ENCODE measurements around the gene GABRA4.

GABRA4 gene

DNA sequence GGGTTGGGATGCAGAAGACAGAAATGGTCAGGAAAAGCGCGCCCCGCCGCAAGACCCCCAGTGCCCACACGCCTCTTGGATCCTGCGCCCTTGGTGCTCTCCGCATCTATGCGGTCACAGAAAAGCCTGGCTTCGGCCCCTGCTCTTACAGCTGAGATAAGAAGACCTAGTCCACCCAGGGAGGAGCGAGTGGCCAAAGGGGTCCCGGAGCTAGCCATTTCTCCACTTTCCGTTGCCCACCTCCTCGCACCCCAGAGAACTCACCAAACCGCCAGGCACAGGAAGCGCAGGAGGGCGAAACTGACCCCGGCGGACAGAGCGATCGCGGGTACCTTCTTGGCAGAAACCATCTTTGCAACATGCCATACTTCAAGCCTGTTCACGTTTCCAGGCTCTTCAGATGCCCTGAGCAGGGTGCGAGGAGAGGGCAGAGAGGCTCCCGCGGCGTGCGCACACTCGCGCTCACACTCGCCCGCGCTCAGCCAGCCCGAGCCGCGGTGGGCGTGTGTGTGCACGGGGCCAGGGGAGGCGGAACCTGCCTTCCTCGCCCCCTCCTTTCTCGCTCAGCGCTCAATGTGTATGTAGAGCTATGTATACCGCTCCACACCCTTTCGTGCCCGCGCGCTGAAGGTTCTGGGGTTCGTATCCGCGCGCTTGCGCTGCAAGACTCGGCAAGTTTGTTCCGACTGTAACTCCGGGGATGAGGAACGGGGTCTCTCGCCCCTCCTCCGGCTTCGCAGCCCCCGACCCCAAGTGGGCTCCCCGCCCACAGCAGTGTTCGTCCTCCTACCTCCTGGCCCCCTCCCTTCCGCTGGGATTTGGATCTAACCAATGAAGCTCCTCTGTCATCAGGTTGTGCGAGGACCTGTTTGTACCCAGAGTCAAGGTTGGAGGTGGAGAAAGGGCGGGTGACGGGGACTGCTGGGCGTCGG lies at the start of gene GABRA4:
TSS of gene GABRA4 (minus strand) at position 507 of the 932 bp plus-strand sequence. CDS start at position 350, 157 bp downstream.
- no peak for DNase-seq (ENCODE audit: low spot score)

DNA sequence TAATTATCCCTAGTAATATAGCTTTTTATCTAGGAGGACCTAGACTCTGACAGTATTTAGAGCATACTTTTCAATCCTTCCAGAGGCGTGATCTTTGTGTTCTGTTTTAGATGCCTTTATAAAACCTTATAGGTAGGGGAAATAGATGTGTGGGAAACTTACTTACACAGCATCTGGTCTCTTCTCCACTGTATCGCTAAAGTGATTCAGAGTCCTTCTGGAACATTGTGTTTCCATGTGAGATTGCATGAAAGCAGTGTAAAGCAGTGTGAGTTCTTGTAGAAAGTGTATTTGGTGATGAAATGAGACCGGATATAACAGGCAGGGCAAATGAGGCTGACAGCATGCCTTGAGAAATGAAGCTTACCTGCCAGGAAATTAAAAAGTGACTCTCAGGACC lies 47.4 kb upstream of the GABRA4 start:
- no peak for DNase-seq (ENCODE audit: low spot score)

DNA sequence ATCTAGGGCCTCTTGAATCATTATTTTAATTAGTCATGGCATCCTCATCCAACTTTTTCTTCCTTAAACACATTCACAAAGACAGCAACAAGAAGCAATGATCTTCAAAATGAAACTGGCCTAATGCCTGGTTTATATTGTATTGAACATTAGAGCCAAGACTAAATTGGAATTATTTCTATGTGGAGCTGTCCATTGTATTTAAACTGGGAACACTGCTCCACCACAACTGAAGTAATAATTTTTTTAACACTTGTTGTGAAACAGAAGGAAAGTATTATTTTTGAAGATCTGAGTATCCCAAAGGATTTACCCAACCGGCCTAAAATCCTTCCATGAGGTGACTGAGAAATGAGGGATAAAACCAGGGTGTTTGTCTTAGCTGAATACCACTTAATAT lies 44.9 kb upstream of the GABRA4 start:
- DNase-seq (ENCODE audit: low spot score): no peak

DNA sequence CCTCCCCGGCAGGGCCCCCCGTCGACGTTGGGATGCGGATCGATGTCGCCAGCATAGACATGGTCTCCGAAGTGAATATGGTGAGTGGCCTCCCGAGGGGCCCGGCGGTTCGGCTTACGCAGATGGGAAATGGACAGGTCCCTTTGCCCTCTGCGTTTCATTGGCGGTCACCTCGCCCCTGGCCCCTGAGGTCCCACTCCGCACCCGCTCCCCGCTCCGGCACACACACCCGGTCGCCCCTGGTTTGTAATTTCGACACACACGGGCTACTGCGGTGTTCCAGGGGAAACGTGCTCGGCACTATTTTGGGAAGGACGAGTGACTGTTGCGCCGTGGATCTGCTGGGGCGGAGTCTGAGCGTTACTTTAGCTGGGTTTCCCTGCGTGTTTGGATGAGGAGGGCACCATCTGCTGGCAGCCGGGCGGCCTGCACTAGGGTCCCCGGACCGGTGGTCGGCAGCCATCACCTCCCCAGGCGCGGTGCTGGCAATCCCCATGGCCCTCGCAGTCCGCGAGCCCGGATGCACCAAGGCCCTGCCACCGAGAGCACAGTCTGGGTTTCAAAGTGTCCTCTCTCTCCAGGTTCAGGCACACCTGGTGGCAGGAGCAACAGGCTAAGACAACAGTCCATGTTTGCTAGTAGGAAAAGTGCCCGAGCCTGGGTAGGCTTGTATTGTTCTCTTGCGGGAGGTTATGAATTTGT lies 39.2 kb upstream of the GABRA4 start:
- DNase-seq (ENCODE audit: low spot score): peak; percentile 32

DNA sequence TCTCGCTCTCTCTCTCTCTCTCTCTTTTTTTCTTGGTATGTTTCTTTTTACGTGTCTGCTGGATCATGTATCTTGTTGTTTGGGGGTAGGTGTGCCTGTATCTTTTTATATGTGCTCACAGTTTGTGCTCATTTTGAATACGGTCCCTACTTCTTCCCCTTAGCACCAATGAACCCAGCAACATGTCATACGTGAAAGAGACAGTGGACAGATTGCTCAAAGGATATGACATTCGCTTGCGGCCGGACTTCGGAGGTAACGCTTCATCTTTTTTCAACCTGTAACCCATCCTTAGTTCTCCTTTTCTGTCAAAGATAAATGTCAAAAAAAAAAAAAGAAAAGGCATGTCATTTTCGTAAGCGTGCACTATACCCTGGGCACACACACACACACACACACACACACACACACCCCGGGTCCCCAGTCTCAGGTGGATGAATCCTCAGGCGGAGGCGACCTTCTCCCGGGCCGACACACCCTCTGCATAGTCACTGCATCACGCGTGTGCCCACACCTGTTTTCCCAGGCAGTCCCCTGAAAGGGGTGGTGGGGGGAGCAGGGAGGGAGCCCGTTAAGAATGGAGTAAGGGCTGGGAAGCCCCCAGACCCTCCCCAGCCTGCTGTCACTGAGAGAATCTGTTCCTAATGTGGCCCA lies 38.5 kb upstream of the GABRA4 start:
- no peak for DNase-seq (ENCODE audit: low spot score)

DNA sequence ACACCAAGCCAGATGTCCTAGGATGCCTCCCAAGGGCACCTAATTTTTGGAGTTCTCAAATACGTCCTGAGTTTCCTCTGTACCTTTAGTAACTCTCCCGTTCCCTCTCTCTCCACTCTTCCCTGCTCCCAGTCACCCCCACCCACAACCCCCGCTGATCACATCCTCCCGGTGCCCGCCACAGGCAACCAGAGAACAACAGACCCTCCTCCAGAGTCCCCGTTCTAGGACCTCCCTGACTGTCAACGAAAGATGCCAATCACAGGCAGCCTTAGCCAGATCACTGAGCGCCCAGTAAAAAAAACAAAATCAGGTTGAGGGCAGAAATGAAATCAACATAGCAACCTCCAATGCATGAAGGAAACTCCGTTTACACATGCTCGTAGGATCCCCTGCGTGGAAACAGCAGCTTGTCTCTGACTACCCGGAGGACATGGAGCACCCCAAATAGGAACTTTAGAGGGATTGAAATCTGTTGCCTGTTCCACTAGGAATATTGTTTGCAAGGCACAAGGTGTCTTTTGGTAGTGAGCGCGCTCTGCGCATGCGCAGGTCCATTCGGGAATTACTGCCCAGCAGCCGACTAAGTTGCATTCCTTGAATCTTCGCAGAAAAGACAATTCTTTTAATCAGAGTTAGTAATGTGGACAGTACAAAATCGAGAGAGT lies 37.8 kb upstream of the GABRA4 start, which contains the start of gene GABRB1:
TSS of gene GABRB1 (plus strand) at position 557 of the 668 bp plus-strand sequence.
- DNase-seq (ENCODE audit: low spot score): no peak

DNA sequence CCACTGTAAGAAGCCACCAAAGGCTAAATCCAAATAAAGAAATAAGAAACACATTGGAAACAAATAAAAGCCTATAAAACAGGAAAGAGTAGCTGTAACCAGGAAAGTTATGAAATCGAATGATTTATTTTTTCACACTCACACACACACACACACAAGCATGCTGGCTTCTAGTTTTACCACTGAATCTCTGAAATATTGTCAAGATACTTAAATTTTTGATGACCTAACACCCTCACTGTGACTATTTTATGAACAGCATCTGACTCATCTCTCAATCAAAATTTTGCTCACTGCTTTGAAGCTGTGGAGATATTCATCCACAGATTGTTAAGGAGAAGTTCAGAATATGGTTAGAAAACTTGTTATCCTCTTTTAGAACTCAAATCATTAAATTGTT lies 24.1 kb upstream of the GABRA4 start:
- no peak for DNase-seq (ENCODE audit: low spot score)

DNA sequence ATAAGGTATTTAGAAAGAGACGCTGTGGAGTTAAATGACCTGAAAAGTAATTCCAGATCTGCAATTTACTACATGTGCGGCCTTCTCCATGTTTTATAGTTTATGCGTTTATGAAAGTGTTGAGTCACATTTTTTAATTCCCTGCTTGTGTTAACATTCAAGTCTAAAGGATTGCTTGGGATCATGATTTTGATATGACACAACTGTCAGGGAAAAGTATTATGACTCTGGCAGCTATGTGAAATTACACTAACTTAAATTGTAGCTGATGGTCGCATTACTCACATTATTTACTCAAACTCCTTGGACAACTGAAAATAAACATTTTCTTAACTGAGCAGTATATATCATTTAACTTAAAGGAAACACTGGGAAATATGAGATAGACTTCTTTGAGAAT lies 23.7 kb upstream of the GABRA4 start:
- no peak for DNase-seq (ENCODE audit: low spot score)

DNA sequence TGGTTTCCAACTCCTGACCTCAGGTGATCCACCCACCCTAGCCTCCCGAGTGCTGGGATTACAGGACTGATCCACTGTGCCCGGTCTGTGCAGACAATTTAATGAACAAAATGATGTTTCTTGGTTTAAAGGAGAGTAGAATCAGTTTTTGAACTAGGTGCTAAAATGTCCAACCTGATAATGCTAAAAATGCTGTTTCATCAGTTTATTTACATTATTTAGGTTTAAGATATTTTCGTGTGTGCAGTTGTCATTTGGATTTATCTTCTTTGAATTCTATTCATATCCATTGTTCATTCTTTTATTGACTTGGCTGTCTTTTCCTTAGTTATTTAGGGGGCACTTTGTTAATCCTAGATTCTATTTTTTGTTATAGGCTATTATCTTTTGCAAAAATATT lies 20.0 kb upstream of the GABRA4 start:
- no peak for DNase-seq (ENCODE audit: low spot score)

DNA sequence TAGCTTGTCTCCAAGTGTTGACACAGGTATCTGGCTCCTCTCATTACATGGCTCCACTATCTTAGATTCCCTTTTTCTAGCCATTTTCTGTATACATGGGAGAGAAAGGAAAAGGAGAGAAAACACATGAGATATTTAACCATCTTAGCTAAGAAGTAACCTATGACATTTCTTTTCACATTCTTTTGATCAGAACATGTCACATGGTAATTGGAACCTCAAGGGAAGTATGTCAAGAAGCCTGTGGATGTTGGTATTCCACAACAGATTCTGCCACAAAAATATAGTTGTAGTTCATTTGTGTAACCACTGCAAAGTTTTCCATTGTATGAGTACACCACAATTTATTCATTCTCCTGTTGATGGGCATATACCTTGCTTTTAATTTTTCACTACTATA lies 19.3 kb upstream of the GABRA4 start:
- DNase-seq (ENCODE audit: low spot score): no peak

DNA sequence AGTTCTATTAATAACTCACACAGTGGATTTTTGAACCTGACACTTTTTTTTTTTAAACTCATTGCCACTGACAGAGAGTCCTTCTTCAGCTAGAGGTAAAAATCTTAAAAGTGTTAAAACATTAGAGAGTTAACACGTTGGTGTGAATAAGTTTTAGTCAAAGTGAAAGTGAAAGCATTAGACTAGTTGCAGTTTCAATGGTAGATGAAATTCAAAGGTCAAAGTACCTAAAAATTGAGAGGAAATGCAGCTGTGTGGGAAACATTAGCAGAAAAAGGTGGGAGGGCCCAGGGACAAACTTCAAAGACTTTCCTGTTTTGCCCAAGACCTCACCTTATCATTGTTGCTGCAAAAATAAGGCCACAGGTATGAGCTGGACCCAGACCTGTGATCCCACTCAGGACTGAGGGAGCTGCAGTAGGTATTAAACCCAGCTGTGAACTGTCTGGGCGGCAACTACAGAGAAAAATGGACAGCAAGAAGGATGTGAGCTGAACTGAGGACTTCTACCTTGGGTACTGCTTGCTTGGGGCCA lies 17.6 kb upstream of the GABRA4 start:
- no peak for DNase-seq (ENCODE audit: low spot score)

DNA sequence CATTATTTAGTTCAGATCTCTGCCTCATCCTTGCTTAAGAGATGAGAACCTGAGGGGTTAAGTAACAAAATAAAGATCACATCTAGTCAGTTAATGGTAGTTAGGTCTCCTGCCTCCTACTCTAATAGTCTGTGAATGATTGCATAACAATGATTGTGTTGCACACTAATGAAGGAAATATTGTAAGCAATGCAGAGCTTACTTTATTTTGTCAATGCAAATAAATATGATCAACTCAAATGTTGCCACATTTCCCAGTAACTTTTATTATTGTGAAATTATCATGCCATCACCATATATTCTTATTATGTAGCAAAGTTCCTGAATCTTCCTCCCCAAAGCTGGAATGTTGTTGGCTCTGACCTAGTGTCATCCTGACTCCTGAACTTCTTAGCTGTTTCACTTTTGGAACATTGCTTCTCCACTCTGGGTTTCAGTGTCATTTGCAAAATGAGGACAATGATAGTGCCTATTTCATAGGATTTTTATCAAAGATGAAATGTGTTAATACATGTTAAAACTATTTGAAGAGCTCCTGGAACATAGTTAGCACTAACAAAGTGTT lies 17.0 kb upstream of the GABRA4 start:
- DNase-seq (ENCODE audit: low spot score): no peak

DNA sequence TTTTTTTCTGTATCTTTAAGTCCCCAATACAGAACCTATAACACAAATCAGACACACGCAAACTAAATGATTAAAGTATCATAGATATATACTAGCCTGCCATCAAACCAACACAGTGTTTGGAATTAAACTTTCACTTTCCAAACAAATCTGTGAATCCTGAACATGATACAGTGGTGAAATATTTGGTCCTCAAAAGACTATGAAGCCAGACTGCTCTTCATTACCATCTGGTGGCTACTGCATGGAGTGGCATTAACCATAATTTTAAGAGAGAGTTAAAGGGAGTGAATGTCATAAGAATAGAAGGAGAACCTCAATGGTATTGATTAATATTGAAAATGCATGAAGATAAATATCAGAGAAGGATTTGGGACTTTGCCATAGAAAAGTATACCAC lies 9.2 kb upstream of the GABRA4 start:
- DNase-seq (ENCODE audit: low spot score): no peak

DNA sequence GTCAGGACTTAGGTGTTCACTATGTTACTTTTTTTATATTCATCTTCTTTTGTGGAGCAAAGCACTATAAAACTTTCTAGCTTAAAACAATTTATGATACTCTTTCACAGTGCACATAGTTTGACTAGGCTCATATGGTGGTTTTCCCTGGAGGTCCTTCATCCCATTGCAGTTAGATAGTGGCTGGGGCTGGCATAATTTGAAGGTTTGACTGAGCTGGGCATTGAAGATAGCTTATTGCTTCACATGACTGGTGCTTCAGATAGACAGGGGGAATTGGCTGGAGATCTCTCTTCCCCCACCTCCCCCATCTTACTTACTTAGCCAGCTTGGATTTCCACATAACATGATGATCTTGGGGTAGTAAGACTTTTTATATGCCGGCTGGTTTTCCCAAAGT lies 7.0 kb upstream of the GABRA4 start:
- DNase-seq (ENCODE audit: low spot score): no peak

DNA sequence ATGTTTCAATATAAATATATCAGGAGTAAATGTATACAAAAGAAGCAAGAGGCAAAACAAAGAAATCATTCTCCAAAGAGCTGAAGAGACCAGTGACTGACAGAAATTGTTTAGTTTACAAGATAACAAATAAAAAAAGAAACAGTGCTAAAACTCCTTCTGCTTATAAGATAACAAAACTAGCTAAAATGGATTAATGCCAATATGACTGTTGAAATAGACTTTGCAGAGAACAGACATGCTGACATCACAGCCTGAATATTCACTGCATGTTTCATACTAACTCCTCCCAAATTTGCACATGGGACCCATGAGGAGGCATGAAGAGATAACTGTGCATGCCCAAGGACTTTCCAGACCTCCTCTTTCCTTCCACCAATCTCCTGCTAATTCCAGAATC lies 6.2 kb upstream of the GABRA4 start:
- no peak for DNase-seq (ENCODE audit: low spot score)

DNA sequence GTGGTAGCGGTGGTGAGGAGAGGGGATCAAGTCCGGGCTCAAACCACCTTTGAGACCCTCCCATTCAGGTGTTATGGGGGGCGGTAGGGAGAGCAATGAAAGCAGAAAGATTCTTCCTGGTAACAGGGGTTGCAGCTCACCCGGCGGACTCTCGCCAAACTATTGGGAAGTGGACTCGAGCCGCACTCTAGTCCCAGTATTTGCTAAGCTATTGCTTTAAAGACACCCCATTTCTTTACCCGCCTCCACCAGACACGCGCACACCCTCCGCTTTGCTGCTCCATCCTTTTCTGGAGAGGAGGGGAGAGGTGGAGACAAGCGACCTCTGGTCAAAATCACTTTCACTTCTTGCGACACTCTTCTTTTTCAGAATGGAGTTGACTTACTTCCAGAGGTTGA lies 625 bp upstream of the GABRA4 start:
- DNase-seq (ENCODE audit: low spot score): no peak

DNA sequence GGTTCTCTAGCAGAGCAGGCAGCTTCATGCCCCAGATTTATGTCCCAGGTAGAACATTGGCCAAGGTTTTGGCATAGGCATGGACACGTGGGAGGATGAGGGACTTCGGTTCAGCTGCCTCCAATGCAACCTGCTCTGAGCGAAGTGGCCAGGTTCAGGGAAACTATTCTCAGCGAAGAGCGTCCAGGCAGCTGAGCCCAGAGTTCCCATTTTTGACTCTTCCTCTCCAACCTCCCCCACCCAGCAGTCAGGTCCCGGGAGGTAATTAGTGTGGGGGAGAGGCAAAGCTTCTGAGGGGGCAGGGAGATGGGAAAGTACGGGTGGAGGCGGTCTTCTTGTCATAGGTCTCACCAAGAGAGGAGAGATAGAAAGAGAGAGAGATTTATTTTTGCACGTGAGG lies 1.0 kb downstream of the GABRA4 start:
- DNase-seq (ENCODE audit: low spot score): no peak

DNA sequence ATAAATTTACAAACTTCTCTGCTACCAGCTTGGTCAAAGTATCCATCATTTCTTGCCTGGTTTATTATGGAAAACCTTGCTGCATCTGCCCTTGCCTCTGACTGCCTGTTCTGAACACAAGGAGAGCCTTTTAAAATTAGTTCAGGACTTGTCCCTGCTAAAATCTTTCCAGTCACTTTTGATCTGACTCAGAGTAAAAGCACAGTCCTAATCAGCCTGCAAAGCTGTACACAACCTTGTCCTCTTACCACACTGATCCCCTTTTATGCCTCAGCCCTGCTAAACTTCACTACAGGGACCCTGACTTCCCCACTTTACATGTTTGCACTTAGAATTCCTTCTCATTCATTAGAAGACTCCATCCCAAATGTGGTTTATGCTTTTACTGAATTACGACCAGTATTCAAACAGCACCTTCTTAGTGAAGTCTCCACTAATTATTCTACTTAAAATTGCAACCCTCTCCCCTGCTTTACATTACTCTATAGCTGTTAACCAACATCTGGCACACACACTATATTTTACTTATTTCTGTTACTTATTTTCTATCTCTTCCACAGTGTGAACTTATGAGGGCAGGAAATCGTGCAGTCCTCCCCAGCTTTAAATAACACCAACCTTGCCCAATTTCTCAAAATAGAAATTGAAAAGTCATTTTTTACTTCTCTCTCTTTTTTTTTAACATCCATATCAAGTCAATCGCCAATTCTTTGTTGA lies 6.3 kb downstream of the GABRA4 start:
- no peak for DNase-seq (ENCODE audit: low spot score)

DNA sequence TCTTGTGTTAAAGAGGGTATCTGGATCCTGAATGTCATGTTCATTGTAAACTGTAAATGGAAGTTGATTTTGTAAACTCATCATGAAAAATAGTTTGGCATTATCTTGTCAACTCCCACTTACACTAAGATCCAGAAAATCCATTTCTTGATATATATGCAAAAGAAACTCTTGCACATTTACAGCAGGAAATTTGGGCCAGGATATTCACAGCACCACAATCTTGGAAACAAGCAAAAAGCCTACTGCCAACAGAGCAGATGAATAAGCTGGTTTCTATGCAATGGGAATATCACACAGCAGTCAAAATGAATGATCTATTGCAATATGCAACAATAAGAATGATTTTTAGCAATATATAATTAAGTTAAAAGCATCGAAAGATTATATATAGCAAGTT lies 8.6 kb downstream of the GABRA4 start:
- no peak for DNase-seq (ENCODE audit: low spot score)

DNA sequence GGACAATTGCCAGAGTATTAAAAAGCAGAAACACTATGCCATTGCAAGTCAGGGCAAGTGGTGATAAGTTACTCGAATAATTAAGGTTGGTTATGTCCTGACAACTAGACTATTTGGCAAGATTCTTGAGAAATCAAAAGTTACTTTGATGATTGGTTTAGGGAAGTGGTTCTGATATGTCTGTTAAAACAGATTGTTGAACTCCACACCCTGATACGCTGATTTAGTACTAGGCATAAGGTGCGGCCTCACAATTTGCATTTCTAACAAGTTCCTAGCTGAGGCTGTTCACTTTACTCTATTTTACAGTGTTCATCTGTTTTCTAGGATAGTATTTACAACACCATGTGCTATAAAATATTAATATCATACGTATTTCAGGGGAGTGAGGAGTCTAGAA lies 12.5 kb downstream of the GABRA4 start:
- DNase-seq (ENCODE audit: low spot score): no peak

DNA sequence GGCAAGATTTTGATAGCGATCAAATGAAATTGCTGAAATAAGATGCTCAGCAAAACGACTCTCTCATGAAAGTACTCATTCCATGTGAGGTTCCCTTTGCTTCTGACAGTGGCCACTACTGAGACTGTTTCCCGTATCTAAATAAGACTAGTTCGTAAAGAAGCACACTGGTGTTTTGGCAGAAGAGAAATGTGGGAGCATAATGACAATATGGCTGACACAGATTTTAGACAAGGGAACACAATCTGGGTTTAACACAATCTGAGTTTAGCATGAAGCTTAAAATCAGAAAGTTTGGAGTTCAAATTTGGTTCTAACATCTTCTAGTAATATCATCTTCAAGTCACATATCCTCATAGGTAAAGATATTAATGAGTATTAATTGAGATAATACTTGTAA lies 13.7 kb downstream of the GABRA4 start:
- no peak for DNase-seq (ENCODE audit: low spot score)
